ENCODE results near the gene CNGA3. TPM values are rescaled to one million over a fixed set of nuclear protein-coding genes. Genes with fewer than 3 reads are reported as not detected.

The CNGA3 gene
- total and polyA plus RNA-seq, 2 experiments from 2014 or later = not detected

- no peak overlapping the region for H3K27ac ChIP-seq
- no peak for TF ChIP-seq CTCF (IDR thresholded peaks at IDR 0.05; ENCODE audit: low read depth, low read length)
- H3K9me3 ChIP-seq (ENCODE audit: low read depth) = no peaks in the 10 kb centered on the region
- DNase-seq (ENCODE audit: low read depth in 1 of 2, low spot score in 1 of 2) = no peak
- H3K36me3 ChIP-seq = no peaks in the 10 kb centered on the region
- H3K27me3 ChIP-seq = peaks cover 6% of the 10 kb centered on the region
- H3K4me3 ChIP-seq = no peak overlapping the region
- no peaks in the 10 kb centered on the region for H3K4me1 ChIP-seq (ENCODE audit: low read depth)
Measured at GRCh38 chr2:98396745-98397355, 50.6 kb downstream of the CNGA3 start.

- no peak overlapping the region for H3K4me3 ChIP-seq
- H3K27ac ChIP-seq = no peak overlapping the region
- H3K4me1 ChIP-seq (ENCODE audit: low read depth) = no peaks in the 10 kb centered on the region
- TF ChIP-seq CTCF (IDR thresholded peaks at IDR 0.05; ENCODE audit: low read depth, low read length) = no peak
- peaks cover 8% of the 10 kb centered on the region for H3K27me3 ChIP-seq
- no peaks in the 10 kb centered on the region for H3K36me3 ChIP-seq
- no peaks in the 10 kb centered on the region for H3K9me3 ChIP-seq (ENCODE audit: low read depth)
- DNase-seq (ENCODE audit: low read depth in 1 of 2, low spot score in 1 of 2) = no peak
Measured at GRCh38 chr2:98399140-98399539, 52.9 kb downstream of the CNGA3 start.

- Histone ChIP-seq H3K27me3 (peaks cover 8% of the 10 kb centered on the region), H3K27ac (no peak overlapping the region), H3K4me3 (no peak overlapping the region), H3K4me1 (ENCODE audit: low read depth) (no peaks in the 10 kb centered on the region), H3K9me3 (ENCODE audit: low read depth) (no peaks in the 10 kb centered on the region), H3K36me3 (no peaks in the 10 kb centered on the region)
- DNase-seq (ENCODE audit: low read depth in 1 of 2, low spot score in 1 of 2) = no peak
- no peak for TF ChIP-seq CTCF (IDR thresholded peaks at IDR 0.05; ENCODE audit: low read depth, low read length)
Measured at GRCh38 chr2:98403878-98404277, 57.6 kb downstream of the CNGA3 start.

- no peak for TF ChIP-seq CTCF (IDR thresholded peaks at IDR 0.05; ENCODE audit: low read depth, low read length)
- peaks cover 8% of the 10 kb centered on the region for H3K27me3 ChIP-seq
- no peak for DNase-seq (ENCODE audit: low read depth in 1 of 2, low spot score in 1 of 2)
- no peak overlapping the region for H3K4me3 ChIP-seq
- no peaks in the 10 kb centered on the region for H3K4me1 ChIP-seq (ENCODE audit: low read depth)
- H3K9me3 ChIP-seq (ENCODE audit: low read depth) = no peaks in the 10 kb centered on the region
- no peak overlapping the region for H3K27ac ChIP-seq
- H3K36me3 ChIP-seq = no peaks in the 10 kb centered on the region
Measured at GRCh38 chr2:98404556-98405250, 58.4 kb downstream of the CNGA3 start.

GRCh38 chr2:98405301-98405700 lies 59.0 kb downstream of the CNGA3 start:
- no peak for DNase-seq (ENCODE audit: low read depth in 1 of 2, low spot score in 1 of 2)
- TF ChIP-seq CTCF (IDR thresholded peaks at IDR 0.05; ENCODE audit: low read depth, low read length) = no peak
- no peaks in the 10 kb centered on the region for H3K4me1 ChIP-seq (ENCODE audit: low read depth)
- no peaks in the 10 kb centered on the region for H3K9me3 ChIP-seq (ENCODE audit: low read depth)
- H3K4me3 ChIP-seq = no peak overlapping the region
- no peak overlapping the region for H3K27ac ChIP-seq
- H3K27me3 ChIP-seq = peaks cover 8% of the 10 kb centered on the region
- no peaks in the 10 kb centered on the region for H3K36me3 ChIP-seq
